NB4 (cell line): ENCODE measurements around the gene CBX7.

Experiments
- CTCF ChIP-seq: IDR thresholded peaks from one replicate; pipeline ENCODE4 v1.5.1; 2012; ENCODE audit warnings: low read depth, low read length
- MYC ChIP-seq: IDR thresholded peaks from 2 replicates; pipeline ENCODE4 v1.6.1; 2011; ENCODE audit warnings: low read depth, low read length
- POLR2A ChIP-seq: IDR thresholded peaks from 2 replicates; pipeline ENCODE4 v1.6.1; 2011; ENCODE audit warnings: mild to moderate bottlenecking; ENCODE audit not compliant: insufficient read length; ENCODE audit errors: extremely low read depth

- TF ChIP-seq CTCF (no peak), POLR2A (no peak), MYC (no peak)
Observed at GRCh38 chr22:39146256-39147101, 6.0 kb downstream of the CBX7 start.
